CD4-positive, alpha-beta T cell treated with Interleukin-15 for 1 hour (primary cell): ENCODE results near the gene GPR84.

ENCODE experiments used
- DNase-seq: peaks from one replicate; pipeline ENCODE4 v3.0.0-alpha.2; 2020

Gene GPR84

DNA sequence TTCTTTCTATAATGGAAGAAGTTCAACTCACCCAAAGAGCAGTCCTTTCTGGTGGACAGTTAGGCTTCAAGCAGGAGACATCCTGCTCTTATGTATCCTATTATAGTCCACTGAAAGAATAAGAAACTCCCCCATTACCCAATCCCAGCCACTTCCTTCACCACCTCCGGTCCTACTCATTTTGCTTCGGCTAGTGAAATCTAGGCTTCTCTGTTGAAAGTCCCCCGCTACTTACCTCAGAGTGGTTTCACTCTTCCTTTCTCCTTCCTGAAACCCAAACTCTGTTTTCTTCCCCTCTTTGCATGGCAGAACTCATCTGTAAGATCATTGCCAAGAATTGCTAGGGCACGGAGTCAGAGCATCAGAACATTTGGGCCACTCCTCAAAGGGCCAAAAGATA is at the start of gene GPR84:
Gene GPR84, minus strand, starts transcription at position 74 of the 400 bp plus-strand sequence. CDS start 635 bp downstream, outside the sequence.
- DNase-seq: peak; percentile 44

DNA sequence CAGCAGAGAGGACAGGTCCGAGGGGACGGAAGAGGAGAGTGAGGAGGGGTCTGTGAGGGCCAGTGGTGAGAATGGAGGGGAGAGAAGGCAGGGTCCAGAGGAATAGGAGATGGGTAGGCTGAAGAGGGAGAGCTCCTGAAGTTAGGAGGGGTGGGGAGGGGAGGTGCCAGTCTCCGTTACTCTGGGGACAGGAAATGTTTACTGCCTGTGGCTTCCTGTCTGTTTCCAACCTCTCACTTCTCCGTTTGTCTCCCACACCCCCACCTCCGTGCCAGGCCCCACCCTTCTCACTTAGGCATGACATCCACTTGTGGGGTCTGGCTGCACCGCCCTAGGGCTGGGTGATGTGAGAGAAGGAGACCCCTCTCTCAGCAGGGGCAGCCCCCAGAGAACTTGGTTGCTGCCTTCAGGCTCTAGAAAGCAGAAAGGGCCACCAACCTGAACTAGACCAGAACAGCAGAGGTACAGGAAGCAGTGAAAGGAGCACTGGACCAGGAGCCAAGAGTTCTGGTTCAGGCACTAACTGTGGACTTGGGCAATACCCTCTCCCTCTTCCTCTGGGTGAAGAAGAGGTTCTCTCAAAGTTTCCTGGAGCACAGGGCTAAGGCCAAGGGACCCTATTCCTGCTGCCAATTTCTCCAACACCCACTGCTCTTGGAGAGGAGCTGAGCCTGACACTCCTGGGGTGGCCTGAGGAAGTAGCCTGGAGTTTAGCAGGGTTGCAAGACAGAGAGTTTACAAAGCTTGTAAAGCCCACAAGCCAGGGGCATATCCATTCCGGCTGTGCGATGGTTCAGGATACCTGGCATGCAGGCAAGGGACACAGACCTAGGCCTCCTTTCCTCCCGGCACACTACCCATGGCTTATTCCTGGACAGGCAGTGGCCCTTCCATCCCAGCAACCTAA is 49.3 kb upstream of the GPR84 start:
- peak; percentile 91 for DNase-seq

DNA sequence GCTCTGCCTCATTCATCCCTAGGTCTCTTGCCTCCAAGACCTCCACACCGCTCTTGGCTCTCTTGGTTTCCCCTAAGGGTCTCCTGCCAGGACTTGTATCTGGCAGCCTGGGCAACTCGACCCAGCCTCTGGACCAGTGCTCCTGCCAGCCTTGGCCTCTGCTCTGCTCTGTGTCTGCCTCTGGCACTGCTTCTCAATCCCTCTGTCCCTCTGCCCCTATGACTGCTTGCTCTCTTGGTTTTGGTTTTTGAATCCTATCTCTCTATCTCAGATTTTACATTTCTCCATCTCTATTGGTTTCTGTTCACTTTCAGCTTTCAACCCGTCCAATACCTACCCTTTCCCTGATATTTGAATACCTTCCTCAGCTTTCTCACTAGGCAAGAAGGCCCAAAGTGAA is 48.5 kb upstream of the GPR84 start:
- no peak for DNase-seq

DNA sequence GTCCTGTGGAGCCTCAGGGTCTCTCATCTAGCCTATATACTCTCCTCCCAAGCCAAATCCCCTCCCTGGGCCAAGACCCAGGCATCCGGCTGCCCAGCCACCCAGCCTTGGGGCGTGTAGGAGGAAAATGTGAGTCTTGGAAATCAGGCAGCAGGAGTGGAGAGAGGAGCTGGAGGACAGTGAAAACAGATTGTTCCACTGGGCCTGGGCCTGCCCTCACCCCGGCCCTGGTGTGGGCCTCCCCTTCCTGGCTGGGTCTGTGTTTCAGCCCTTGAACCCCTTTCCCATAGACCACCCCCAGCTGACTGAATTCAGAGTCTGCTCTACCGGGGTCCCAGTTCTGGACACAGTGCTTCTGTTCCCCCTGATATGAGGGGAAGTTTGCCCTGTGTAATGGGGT is 48.1 kb upstream of the GPR84 start:
- no peak for DNase-seq

DNA sequence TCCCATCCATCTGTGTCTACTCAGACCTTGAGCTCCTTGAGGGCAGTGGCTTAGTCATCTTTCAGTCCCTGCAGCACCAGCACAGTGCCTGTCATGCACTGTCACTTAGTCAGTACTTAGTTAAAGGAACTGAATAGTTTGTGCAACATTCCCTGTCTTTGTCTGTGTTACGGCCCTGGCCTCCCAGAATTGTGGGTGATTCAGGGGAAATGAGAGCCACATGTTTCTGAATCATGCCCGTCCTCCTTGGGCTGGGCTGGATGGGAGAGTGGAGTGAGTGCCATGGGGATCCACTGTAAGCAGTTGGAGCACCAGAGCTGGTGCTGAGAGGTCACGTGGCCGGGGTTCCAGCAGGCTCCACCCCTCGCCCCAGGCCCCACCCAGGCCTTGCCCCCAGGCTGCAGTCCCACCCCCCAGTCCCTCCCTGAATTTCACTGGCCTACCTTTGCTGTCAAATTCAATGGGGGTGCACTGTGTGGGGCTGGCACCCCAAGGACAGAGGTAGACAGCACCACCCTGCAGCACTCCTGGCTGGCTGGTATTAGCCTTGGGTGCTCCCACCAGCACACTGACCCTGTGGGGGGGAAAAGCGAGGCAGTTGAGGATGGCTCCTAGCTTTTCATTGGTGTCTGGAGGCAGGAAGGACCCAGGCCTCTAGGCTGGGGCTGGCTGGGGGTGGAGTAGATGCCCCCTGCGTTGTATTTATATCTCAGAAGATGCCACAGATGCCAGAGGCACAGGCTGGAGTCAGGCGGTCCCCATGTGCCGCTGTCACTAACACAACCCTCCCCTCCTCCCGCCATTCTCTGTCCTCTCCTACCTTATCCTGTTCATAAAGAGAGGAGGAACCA is 47.3 kb upstream of the GPR84 start:
- peak; percentile 85 for DNase-seq

DNA sequence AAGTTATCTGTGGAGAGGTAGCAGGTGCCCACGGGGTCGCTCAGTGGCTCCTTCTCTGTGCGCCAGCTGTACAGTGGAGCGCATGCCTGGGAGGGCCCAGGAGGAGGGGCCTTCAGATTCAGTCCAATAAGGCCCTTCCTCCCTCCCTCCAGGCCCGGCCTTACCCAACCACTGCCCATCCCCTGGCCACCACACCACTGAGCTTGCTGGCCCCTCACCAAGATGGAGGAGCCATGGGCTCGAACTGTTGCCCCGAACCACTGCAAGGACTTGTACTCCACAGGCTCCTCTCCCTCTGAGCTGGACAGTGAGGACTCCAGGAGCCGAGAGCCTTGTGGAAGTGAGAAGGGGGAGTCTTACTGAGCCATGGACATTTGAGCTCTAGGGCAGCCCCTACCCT is 45.0 kb upstream of the GPR84 start:
- DNase-seq: no peak

DNA sequence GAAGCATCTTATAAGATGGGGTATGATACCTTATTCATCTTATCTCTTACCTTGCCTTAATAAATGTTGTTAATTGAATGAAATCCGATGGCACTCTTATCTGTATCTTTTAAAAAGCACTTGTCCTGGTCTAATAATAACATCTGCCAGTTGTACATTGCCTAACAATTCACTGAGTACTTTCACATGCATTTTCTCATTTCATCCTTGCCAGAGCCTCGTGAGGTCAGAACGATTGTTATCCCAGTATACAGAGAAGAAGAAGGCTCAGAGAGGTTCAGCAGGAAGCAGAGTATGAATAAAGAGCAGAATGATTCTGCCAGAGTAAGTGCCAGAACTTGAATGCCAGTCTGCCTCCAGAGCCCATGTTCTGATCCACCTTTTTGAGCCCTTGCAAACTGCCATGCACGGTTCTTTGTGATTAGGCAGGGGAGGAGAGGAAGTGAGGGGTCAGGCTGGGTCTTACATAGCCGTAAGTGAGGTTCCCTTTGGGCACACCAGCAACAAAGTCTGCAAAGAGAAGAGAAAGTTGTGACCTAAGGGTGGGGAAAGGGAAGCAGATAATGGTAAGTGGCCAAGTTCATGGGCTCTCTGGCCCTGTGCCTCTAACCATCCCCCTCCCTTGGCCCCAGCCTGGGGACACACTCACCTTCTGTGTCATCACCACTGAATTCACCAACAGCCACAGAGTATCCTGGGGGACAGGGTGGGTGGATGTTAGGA is 43.1 kb upstream of the GPR84 start:
- DNase-seq: no peak

DNA sequence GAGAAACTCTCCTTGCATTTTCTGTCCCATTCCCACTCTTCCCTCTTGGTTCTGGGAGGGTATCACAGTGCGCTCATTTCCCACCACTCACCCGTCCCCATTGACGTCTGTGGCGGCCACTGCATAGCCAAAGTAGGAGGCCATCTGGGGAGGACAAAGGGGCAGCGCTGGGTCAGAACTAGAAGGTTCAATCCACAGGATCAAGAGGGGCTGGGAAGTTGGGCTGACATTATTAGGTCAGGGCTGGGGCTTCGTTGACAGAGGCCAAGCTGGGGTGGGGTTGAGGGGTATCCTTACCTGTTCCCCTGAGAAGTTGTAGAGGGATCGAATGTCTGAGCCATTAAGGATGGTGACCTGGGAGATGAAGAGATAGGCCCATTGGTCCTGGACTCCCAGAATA is 41.3 kb upstream of the GPR84 start:
- DNase-seq: no peak

DNA sequence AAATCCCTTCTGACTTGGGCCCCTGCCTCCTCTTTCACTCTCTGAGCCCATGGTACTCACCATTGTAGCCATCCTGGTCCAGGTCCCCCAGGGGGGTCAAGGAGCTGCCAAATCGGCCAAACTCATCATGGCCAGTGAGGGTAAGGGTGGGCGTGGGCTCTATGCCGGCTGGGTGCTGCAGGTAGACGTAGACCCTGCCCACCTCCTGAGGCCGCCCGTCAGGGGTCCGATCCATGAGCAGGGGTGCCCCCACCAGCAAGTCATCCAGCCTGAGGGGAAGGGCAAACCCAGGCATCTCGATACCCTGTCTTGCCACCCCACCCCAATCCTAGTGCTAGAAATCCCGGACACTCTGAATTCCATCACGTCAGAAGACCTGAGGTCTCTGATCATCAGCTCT is 40.8 kb upstream of the GPR84 start:
- DNase-seq: no peak

DNA sequence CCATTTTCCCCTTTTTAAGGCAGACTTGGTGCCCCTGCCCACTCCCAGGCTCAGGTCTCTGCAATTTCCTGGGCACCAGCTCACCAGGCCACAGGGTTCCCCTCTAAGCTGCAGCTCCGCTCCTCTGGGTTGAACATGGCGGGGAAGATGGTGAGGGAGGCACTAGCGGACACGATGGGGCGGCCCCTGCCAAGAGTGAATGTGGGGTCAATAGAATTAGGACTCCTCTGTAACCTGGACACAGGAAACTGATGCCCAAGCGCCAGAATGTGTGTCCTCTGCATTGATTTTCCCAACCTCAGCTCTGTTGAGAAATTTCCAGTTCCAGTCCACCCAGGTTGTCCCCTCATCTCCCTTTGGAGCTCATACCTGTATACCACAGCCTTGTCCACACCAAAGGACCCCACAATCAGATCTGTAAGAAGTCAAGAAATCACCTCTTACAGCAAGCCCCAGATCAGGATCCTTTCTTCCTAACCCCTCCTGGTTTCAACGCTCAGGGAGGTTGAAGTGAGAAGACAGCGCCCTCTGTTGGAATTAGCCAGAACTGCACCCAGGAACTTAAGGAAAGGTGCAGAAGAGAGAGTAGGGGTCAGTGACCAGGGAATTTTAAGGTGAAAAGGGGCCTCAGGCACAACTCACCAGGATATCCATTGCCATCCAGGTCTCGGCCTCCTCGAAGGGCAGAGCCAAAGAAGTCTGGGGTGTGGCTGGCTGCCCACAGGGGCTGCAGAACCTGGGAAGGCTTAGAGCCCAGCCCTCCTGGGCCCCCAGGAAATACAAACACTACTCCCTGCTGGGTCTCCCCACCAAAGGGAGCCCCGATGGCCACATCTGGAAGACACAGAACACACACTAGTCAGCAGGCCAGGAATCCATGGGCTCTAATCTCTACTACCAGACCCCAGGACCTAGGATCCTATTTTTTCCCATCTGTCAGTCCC is 40.0 kb upstream of the GPR84 start:
- peak; percentile 57 for DNase-seq

DNA sequence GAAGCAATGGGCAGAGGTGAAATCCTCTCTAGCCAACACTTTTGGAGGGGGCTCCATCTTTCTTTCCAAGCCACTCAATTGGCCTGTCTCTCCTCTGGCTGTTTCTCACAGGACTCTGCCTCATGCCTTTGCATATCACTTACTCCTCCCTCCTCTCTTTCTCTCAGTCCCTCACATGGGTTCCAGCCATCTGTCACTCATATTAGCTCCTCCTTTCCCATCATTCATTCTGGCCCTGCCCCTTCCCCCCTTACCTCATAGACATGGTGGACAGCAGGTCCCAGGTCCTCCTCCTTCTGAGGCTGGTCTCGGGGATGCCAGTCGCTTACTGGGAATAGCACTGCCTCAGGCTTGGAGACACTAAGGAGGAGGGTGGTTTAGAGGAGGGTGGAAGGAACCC is 36.8 kb upstream of the GPR84 start:
- no peak for DNase-seq

DNA sequence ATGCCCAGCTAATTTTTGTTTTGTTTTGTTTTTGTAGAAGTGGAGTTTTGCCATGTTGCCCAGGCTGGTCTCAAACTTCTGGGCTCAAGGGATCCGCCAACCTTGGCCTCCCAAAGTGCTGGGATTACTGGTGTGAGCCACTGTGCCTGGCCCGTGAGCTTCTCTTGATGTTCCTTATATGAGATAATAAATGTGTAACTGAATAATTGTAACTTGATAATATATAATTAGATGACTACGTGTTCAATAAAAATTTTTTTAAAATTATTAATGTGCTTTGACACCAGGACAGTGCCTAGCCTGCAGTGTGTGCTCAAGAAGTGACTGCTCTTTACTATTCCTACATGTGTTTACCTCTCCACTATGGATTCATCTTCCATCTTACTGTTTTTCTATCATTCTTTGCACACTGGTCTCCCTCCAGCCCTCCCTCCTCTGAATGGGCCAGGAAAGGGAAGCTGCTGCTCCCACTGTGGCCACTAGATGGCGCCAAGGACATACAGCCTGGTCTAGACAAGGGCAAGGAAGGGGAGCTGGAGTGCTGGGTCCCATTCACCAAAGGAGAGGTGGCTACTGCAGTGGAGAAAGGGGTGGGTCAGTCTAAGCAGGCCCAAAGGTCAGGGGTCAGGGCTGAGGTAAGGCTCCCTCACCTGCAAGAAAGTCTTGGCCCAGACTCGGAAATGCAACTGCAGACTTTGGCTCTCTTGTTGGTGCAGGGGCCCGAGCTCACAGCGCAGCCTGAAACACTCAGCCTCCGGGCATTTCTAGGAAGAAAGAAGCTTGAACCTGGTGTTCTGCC is 34.9 kb upstream of the GPR84 start:
- peak; percentile 84 for DNase-seq

DNA sequence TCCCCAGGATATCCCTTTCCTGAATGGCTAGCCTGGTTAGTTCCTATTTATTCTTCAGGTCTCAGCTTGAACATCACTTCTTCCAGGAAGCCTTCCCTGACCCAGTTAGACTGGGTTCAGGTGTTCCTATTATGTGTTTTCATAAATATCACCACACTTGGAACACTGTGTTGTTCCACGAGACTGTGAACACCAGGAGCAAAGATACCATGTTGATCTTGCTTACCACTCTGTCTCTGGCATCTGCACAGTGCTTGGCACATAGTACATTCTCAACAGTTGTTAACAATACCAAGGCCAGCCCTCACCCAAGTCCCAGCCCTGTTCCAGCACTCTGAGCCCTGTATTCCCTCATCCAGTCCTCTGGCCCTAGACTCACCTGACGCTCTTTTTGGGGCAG is 33.9 kb upstream of the GPR84 start:
- no peak for DNase-seq

DNA sequence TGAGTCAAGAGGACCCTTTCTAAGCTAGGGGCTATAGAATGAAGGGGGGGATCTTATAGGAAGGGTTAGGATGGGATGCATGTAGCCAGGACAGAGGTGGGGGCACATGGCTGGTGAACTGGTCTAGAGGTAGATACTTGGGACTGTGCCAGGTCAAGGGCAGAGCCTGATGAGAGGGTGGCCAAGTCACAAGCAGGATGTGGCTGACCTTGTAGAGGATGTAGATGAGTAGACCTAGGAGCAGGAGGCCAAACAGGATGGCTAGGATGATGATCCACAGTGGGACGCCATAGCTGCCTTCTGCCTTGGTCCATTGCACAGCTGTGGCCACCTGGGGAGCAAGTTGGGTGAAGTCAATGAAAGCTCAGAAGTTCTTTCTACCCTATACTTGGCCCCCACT is 32.9 kb upstream of the GPR84 start:
- DNase-seq: no peak

DNA sequence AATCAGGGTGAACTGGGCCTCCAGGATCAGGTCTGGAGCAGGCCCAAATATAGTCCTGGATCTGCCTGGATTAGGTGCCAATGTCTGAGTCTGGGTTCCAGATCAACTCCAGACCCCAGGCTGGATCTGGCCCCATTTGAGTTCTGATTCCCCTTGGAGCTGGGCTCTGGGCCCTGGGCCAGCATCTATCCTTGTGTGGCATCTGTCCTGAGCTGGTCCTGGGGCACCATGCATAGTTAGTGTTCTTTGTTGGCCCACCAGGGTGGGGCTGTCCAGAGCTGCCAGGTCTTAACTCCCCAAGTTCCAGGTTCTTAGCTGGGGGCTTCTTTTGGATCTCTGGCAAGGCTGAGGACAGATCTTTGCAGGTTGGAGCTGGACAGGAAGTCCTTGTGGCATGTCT is 31.3 kb upstream of the GPR84 start:
- DNase-seq: no peak

DNA sequence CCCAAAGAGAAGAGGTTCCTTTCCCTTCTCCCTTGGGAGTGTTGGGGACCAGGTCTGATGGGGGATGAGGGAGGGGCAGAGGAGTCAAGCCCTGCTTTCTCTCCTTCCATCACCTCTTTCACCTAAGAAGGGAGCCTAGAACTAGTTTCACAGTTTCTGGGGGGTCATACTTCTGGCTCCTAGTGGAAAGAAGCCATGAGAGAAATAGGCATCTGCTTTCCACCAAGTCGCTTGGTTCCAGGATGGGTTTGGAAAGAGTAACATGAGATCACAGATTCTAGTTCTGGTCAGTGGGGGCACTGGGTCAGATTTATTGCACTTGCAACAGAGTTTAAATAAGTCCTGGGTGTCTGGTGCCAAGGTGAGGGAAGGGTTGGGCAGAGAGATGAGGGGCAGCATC is 30.7 kb upstream of the GPR84 start:
- no peak for DNase-seq

DNA sequence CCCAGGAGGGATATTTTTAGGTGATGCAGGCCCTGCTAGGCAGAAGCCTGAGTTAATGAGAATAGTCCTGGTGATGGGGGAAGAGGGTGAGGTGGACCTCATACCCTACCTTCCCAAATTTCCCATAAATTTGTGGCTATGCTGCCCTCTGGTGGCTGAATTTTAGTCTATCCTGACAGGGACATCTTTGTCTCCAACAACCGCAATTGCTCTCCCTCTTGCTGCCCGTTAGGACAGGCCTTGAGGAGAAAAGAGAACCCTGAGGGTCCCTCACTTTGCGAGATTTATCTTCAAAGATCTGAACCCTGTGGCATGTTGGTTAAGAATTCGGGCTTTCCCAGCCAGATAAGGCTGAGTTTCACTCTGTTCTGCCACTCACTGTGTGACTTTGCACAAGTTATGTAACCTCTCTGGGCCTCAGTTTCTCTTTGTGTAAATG is 30.0 kb upstream of the GPR84 start:
- no peak for DNase-seq

DNA sequence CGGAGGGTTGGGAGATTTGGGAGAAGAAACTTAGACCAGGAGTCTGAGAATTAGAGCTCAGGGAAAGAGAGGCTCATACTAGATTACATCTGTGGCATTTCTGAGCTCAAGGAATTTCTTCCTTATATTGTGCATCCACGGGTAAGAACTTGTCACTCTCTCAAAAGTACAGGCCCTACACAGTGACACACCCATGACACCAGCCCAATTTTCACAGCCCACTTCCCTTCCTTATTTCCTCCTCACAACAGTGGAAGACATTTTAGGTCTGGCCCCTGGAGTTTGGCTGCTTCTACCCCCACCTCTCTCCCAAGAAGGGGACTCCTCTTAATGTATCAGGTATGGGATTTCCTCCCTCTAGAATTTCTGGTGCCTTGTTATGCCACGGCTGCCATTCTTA is 29.5 kb upstream of the GPR84 start:
- no peak for DNase-seq

DNA sequence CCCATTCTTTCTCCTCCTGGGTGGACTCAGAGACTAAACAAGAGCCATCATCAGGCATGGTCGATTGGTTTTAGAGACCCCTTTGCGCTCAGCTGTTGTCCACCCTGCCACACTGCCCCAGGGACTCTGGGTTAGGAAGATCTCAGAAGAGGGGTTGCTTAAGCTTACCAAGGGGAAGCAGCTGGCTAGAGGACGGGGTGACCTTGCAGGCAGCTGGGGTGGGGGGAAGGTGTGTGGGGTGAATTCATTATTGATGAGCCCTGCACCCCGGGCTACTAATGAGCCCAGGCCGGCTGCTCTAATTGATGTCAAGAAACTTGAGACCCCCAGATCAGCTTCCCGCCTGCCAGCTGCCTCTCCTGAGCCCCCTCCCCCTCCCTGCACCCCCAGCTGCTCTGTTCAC is 28.9 kb upstream of the GPR84 start:
- DNase-seq: no peak

DNA sequence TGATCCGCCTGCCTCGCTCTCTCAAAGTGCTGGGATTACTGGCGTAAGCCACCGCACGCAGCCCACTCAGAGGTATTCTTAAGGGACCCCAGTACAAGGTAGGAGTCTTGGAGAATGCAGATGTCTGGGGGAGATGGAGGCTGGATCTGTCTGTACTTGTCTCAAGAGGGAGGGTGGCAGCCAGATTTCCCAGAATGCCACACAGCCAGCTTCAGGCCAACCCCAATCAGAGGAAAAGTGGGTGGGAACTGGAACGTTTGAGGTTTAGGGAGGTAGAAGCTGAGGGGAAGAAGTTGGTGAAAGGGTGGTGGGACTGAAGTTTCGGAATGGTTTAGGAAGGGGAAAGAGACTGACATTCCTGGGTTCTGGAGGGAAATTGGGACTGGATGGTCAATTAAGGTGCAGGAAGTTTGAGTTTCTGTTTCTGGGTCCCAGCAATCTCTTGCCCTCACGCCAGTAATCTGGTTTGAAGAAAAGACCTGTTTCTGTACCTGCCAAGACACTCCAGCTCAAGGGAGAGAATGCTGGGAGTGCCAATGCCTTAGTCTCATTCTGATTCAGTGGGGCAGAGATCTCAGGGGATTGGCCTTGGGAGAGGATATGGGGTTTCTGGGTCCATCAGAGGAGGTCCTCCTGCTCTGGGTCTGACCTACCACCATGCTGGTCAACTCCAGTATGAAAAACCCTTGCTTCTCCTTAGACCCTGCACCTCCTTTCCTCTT is 28.4 kb upstream of the GPR84 start:
- DNase-seq: no peak
